ENCODE results near the gene GPR33.
A peak's percentile ranks its signal among the peaks of the same experiment; 100 is the strongest.
"Not testable (repeated sequence)": the region's sequence is repeated elsewhere in the genome, so short reads cannot be mapped to it uniquely, and the experiment has no call there.

The GPR33 gene

DNA sequence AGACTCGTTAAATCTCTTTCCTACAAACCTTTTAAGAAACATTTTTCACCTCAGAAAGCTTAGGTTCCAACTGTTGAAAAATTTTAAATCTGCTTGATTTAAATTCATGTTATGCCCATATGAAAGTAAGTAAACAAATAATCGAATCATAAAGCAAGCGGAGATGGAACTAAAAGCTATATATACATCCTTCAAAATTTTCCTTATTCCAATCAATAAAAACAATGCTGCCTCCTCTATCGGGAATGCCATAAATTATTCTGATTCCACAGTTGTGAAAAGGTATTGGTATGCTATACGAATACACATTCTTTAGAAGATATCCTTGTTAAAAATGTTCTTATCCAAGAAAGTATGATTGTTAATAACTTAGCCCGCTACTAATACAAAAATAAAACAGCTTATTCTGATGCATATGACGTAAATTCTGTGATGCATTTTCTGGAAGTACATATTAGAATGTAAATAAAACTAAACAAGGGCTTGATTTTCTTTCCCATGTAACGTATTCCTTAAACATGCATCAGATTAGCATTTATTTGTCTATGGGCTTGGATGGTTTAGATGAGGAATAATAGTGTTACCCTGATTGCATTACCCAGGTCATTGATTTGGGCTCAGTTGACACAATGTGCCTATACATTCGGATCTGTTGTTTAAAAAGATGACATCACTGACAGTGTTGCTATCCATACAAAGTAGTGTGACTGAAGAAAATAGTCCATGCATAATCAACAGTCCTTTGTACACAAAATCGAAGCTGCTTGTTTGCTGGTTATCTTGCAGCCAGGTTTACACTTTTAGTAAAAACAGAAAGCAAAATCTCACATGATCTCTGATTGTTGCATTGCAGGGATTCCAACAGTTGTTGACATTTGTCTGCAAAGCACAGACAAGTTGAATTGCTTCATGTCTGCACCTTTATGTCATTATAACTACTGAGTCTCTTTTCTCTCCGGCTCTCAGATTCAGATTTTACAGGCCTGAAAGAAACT lies 29.9 kb downstream of the GPR33 start:
- DNase-seq, result no peak

DNA sequence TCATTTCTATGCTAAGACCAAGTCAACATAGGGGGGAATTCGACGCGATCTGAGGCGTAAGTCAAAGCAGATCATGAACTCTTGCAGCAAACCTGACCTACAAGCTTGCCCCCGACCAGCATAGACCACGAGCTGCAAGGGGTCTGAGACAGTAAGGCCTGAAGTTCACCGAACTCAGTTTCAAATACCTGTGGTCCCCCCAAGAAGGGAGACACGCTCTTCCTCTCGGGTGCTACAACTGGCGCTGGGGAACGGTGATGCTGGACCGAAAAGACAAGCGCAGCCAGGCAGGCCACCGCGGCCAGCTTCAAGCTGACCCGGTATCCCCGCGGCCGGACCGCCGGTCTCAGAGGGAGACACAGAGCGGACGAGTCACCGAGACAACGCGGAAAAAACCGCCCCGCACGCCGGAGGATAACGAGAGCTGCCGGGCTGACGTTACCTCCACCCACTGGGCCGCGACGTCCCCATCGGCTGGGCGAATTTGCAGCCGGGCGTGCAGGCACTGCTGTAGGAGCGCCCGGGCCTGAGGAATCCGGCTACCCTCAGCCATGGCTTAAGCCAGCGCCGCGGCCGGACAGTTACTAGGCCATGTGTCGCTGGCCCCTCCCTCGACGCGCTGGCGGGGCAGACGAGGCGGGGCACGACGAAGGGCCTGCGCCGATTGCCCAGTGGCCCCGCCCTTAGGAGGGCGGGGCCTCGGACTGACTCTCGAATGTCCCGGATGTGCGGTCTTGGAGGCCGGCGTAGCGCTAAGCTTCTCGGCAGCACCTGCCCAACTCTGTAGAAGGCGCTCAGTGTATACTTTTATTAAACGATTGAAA lies 30.8 kb downstream of the GPR33 start, which contains the start of gene DTD2:
DTD2 (minus strand) TSS at position 666 of the 824 bp plus-strand sequence; CDS start at position 553, 113 bp downstream.
- peak; percentile 94 for DNase-seq

DNA sequence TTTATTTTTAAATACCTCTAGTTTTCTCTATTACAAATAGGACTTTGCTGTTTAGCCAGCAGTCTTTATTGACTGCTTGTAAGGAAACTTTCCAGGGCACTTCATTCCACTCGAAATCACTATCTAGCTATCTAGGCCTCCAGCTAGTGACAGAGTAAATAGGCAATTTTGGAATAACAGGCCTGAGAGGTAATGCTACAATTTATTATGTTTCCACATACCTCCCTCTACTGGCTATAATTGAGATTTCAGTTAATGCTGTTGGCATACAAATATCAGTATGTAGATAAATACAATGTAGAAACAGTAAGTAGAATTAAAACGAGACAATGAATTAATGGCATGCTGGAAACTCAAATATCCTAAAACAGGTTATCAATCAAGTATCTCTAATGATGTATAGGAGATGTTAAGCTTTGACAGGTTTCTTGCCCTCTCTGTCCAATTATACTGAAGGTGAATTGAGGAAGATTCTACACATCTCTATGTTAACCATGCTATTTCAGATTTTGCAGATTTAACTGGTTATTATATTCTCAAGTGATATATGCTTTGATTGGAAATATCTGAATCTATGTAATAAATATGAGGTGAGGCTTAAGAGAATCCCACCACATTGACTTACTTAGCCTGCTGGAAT lies 37.7 kb downstream of the GPR33 start:
- peak; percentile 28 for DNase-seq

DNA sequence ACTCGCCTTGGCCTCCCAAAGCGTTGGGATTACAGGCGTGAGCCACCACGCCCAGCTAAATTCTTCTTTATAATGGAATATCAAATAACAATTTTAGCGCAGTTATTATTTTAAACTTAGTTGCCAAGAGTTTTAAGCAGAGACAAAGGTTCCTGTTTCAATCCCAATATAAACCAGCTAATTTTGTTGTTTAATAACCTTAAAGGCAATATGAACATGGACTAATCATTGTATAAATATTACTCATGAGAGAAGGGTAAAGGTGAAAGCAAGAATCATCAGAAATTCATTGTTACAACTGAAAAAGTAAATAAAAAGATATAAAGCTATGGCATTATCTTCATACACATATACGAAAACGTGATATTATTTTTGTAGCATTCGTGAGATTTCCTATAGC lies 38.7 kb downstream of the GPR33 start:
- no peak for DNase-seq

DNA sequence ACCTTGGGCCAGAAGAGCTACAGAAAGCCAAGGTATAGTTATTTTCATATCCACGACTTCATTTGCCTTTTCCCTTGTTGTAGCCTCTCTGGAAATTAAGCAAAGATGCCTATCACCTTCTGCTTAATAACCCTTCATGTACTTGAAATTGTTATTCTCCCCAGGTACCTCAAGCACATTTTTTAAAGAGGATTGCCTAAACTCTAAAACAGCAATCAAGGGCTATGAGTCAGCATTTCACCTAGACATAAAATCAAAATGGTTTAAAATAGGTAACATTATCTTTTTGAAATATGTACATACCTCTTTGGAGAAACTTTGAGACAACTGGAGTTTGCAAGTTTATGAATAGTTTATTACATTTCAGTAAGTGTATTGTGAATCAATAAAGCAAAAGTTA lies 42.1 kb downstream of the GPR33 start:
- no peak for DNase-seq

DNA sequence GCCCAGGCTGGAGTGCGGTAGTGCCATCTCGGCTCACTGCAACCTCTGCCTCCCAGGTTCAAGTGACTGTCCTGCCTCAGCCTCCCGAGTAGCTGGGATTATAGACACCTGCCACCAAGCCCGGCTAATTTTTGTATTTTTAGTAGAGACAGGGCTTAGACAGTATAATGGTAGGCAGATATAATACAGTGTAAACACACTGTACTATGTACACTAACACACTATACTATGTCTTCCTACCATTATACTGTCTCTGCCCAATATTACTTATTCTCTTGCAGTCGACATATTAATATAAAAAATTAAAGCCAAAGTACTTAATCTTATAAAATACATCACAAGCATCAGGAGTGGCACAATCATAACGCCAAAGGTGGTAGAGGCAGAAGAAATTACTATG lies 45.6 kb downstream of the GPR33 start:
- no peak for DNase-seq

DNA sequence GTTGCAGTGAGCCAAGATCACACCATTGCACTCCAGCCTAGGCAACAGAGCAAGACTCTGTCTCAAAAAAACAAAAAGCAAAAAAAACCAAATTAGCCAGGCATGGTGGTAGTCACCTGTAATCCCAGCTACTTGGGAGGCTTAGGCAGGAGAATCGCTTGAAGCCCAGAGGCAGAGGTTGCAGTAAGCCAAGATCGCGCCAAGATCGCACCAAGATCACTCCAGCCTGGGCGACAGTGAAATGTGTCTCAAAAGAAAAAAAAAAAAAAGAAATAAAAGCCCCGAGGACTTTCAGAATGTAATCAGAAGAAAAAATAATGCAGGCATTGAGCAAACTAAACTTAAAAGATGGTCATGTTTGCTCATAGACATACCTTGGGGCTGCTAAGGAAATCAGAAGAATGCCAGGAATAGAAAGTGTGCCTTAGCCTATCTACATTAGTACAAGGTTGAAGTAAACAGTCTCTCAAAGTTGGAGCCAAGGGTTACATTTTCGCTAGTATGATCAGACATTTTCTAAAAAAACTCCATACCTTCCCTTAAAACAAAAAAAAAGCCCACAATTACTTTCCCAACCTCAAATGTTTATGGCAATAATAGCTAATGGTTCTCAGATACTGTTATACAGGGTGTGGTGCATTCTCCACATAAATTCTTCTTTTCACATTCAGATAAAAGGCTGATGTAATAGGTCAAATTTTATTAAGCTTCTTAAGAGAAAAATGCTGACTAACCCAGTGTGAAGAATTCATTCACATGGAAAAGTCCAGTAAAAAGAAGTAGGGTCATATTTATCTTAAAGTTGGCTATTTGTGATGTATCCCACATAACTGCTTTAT lies 46.3 kb downstream of the GPR33 start:
- DNase-seq, result peak; percentile 72

DNA sequence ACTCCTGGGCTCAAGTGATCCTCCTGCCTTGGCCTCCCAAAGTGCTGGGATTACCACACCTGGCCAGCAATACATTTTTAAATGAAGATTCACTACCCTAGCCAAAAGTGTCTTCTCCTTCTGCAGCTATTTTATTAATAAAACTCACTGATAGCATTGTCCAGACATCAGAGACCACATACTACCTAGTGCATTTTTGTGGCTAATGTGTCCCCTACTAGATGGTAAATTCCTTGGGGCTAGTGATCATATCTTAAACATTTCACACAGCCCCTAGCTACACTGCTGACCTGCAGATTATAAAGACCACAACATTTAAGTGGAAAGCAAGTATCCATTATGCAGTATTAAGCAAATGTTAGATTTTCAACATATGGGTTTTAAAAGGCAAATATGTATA lies 47.6 kb downstream of the GPR33 start:
- DNase-seq, result peak; percentile 22

DNA sequence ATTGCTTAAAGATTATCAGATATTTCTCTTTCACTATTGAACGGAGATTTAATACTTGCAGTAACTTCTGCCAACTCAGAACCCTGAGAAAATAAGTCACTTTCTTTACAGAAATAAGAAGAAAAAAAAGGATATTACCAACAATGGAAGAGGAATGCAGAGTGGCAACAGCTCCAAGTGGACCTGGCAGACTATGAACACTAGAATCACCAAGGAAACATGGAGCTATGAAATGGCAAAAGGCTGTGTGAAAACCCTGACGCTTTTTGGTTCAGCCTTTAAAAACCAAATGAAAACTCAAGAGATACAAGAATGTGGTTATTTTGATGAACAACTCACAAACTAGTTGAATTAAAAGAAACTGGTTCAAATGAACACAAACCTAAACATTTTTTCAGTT lies 48.3 kb downstream of the GPR33 start:
- no peak for DNase-seq

DNA sequence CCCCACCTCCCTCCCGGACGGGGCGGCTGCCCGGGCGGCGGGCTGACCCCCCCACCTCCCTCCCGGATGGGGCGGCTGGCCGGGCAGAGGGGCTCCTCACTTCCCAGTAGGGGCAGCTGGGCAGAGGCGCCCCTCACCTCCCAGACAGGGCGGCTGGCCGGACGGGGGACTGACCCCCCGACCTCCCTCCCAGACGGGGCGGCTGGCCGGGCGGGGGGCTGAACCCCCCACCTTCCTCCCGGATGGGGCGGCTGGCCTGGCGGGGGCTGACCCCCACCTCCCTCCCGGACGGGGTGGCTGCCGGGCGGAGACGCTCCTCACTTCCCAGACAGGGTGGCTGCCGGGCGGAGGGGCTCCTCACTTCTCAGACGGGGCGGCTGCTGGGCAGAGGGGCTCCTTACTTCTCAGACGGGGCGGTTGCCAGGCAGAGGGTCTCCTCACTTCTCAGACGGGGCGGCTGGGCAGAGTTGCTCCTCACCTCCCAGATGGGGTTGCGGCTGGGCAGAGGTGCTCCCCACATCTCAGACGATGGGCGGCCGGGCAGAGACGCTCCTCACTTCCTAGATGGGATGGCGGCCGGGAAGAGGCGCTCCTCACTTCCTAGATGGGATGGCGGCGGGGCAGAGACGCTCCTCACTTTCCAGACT lies 50.7 kb downstream of the GPR33 start:
- not testable (repeated sequence) for DNase-seq

DNA sequence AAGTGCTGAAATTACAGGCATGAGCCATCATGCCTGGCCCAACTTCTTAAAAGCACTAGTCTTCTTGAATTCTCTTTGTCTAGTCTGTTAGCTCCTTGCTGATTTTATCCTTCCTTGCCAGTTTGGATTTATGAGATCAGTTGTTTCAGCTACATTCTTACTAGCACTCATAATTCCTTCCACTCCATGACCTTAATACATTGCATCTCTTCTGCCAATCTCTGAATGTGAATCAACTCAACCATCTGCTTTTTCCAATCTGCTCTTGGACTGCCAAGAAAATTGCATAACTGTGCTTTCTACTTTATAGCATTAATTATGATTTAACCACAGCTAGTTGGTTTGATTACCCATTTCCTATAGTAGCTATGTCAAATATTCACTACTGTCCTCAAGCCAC lies 52.6 kb downstream of the GPR33 start:
- DNase-seq, result peak; percentile 88

All from fibroblast of skin of abdomen (primary cell).